Amniotic epithelial cell (primary cell): Measurements from ENCODE around the gene COL3A1.

ENCODE experiments used
- DNase-seq: peaks from one replicate; pipeline ENCODE4 v3.0.0-alpha.2; 2010; ENCODE audit warnings: low read depth

The COL3A1 gene

DNA sequence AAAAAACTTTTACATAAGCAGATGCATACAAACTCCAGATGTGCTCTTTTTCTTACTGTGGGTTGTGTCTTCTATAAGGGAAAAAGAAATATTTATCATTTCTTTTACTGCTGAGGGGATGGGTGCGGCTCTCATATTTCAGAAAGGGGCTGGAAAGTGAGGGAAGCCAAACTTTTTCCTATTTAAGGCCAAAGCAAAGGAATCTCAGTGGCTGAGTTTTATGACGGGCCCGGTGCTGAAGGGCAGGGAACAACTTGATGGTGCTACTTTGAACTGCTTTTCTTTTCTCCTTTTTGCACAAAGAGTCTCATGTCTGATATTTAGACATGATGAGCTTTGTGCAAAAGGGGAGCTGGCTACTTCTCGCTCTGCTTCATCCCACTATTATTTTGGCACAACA is at the start of gene COL3A1:
Gene COL3A1, plus strand, starts transcription at position 210 of the 400 bp plus-strand sequence. Its CDS starts 117 bp downstream, at position 327.
- peak; percentile 90 for DNase-seq

DNA sequence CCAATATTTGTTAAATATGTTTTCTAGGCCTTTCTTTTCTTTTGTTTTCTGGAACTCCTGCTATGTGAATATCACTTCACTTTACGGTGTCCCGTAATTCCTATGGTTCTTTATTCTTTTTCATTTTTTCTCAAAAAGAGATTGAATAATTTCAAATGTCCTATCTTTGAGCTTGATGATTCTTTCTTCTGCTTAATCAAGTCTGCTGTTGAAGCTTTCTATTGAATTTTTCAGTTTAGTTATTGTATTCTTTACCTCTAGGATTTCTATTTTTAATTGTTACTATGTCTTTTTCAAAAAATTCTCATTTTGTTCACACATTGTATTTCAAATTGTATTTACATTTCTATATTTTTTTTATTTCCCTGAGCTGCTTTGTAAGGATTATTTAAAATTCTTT is 45.5 kb upstream of the COL3A1 start:
- DNase-seq: peak; percentile 9

DNA sequence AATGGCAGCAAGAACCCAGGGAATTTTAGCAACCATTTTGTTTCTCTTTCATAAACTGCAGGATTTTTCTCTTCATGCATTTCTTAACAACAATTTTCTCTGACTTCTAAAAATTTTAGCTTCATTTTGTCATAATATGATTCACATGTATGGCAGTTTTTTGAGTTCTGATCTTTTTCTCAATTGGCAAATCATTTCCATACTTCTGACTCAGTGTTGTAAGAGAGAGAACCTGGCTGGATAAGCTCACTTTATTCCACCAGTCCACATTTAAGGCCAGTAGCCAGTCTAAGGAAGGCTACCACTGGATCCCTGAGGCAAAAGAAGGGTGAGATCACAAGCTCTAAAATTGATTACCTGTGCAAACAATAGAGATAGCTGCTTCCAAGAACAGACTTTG is 42.8 kb upstream of the COL3A1 start:
- DNase-seq: peak; percentile 40

DNA sequence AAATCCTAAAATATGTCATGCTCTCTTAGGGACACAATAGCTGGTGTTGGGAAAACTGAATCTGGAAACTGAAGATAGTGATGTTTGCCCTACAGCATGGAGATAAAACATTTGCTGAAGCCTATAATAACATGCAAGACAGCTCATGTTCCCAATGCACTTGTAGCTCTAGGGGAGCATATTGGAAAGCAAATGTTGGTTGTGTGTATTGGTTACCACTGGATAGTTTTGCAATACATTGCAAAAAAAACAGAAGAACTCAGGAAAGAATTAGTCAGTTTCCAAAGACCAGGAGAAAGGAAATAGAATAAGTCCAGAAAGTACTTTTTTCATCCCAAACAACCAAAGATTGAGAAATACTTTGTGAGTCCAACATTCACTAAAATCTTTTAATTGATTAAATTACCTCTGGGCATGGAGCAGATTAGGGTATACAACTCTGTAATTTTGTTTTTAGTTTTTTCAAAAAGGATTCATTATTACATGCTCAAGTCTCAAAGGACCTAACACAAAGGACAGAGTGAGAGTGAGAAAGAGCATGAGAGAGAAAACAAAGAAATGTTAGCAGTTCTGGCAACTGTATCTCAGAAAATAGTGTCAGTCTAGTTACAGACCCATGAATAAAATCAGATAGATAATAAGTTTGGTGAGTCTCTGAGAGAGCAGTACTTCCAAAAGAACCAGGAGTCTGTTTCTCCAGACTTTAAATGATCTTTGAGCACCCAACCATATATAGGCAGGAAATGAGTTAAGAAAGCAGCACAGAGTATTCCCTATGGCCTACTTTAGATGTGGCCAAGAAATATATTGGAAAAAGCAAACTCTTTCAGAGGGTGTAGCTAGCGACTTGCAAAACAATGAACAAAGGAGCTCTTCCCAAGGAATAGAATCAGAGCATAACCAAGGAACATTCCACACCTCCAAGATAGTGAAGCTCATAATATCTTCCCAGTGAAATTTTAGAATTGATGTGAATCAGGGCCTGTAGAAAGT is 36.6 kb upstream of the COL3A1 start:
- peak; percentile 44 for DNase-seq

DNA sequence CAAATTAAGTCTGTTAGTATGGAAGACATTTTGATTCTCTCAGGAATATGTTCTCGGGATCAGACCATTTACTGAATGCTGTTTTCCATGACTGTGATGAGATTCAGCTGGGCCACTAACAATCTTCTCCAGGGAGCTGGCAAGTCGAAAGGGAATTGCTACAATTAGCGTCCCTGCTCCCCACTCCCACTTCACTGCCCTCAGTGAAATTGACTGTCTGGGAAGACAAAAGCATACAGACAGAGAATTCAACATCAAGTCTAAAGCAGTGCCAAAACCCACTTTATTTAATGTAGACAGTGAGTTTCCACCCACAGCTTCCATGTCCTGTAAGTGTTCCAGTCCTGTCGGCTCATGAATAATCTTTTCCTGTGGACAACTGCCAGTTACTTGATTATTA is 34.0 kb upstream of the COL3A1 start:
- no peak for DNase-seq

DNA sequence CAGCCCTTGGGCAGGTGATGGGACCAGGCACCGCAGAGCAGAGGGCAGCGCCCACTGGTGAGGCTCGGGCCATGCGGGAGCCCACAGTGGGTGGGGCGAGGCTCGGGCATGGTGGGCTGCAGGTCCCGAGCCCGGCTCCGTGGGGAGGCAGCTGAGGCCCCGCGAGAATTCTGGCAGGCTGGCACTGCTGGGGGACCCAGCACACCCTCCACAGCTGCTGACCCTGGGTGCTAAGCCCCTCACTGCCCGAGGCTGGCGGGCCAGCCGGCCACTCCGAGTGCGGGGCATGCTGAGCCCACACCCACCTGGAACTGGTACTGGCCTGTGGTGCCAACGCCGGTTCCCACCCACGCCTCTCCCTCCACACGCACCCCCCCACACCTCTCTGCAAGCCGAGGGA is 29.7 kb upstream of the COL3A1 start:
- no peak for DNase-seq

DNA sequence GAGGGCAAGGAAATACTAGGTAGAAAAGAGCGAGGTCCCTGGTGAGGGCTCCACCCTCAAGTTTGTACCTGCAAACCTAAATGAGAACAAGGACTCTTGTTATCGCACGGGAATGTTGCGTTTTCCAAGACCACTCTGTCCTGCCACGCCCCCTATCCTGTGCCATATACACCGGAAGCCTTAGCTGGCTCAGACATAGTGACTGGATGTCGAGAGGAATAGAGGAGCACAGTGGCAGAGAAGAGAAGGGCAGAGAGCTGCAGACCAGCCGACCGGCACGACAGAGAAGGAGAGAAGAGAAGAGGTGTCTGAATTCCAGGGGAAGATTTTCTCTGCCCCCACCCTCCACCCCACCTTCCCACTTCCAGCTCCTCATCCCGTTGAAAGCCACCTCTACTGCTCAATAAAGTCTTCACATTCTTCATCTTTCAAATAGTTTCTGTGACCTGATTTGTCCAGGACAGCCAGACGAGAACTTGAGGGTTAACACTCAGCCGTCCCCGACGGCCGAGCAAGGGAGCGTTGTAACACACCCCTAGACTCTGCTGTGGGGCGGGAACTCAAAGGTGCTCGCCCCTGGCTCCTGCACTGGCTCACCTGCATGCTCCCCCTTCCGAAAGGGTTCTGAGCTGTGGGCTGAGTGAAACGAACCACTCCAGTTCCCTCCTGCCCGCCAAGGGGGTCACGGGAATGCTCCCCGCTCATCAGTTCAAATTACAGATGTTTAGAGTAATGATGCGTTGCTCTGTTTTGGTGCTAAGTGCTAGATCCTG is 24.9 kb upstream of the COL3A1 start:
- DNase-seq: no peak

DNA sequence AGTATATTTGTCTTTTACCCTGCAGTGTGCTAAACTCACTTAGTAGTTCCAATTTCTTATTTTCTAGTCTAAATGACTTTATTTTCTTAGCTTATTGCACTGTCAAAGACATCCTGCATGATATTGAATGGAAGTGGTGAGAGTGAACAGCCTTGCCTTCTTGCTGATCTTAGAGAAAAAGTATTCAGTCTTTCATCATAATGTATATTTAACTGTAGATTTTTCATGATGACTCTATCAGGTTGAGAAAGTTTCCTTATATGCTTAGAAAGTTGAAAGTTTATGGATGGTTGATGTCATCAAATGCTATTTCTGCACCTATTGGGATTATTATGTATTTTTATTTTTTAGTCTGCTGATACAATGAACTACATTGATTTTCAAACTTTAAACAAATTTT is 21.3 kb upstream of the COL3A1 start:
- no peak for DNase-seq

DNA sequence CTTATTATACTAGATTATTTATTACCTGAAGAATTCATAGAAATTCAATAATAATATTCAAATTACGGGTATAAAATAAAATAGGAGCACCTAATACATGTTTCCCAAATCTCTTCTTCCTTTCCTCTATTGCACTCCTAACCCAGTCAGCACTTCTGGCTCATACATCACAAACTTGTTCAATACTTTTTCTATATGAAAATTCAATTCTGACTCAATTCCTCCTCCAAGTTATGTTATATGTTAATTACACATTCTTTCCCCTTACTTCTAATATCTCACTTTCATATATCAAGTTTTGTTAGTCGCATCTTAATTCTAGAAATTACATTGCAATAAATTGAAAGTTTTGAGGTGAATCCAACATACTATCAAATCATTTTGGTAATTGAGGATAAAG is 17.9 kb upstream of the COL3A1 start:
- DNase-seq: no peak

DNA sequence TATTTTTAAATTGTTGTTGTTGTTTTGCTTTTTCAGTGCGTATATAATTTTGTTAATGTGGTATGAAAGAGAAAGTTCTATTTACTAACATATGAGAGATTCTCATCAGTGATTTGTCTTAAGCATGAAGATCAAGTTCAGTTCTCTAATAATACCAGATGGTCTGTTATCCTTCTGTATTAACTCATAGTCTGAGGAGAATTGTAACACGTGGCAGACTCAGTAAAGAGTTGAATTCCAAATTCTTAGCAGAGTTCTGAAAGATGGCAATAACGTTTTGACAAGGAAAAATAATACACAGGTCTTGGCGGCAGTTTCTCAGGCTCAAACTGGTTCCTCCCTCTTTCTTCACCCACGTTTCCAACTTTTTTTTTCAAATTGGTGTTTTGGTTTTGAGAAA is 17.2 kb upstream of the COL3A1 start:
- no peak for DNase-seq

DNA sequence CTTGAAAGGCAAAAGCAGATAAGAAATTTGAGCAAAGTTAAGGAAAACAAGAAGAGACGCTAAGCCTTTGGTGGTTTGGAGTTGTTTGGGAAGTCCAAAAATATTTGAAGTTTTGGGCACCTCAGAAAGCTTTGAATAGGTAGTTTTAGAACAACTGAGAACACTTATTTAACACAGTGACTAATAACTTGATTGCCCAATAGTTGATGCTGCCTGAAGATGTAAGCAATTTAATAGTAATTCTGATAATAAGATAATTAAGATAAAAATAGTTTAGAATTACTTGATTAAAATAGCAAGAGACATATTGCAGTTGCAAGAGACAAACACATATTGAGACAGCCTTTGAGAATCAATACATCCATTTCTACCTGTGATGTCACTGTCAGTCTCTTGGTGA is 16.5 kb upstream of the COL3A1 start:
- peak; percentile 40 for DNase-seq

DNA sequence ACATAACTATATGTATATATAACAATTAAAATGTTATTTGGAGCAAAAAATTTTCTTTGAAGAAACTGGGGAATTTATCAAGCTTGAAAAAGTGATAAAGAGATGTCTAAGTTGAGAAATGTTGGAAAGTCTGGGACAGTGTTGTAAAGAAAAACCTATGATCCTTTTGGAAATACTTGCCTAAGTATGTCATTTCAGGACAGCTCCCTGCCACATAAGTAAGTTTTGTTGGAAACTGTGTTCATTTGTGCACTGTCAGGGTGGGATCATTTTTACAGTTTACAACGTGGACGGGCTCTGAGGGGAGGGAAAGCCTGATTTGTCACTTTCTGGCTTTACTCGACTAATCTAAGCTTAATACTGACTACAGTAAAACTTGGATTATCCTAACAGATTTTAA is 10.4 kb upstream of the COL3A1 start:
- DNase-seq: peak; percentile 29

DNA sequence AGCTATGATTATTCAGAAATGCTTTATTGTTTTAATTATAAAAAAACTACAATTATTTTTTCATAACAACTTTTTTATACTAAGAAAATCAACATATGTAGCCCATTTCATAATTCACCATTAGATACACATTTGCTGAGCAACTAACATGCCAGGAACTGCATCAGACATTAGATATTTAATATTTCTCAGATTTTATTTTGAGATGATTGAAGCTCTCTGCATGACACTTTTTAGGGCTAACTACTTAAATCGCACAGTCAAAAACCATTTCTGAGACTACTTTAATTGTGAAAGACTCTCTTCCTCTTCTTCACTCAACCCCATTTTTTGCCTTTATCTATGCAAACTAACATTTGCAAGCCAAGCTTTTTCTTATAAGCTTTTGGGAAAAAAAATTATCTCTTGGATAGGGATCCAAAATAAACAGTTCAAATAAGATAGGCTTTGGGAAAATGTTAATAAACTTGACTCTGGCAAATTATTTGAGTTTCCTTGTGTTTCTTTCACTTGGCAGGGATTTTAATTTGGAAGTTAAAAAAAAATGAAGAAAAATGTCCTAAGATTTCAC is 9.1 kb upstream of the COL3A1 start:
- no peak for DNase-seq

DNA sequence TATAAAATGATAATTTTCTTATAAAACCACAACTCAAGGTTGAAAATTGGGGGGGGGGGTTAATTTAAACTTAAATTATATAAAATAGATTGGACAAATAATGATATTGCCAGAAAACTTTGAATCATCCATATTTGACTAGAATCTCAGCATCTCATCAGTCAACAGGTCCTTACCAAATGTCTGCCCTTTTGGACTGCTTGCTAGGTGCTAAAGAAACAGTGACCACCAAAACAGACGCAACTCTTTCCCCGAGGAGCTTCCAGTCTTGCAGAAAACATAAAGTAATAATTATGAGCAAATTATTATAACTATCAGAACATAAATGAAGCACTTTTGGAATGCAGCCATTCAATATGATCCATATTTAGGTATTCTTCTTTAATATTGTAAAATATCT is 8.6 kb upstream of the COL3A1 start:
- no peak for DNase-seq

DNA sequence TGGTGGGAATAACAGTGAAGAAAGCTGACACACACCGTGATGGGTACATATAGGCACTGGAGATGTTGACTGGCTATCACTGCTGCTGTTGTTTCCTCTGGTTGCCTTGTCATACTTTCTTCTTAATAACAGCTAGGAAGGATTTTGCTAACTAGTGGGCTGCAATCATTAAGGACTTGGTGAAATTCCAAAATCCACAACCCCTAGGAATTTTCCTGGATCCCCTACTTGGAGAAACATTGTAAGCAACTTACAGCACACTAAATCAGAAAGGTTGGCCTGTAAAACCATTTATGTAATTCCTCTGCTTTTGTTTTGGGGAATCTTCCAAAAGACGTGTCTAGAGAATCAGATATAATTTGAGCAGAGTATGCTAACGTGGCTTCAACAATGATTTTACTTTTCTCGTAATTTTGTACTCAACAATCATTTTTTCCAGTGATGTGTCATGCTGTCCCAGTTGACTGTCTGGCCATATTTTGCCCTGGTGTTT is 8.0 kb upstream of the COL3A1 start:
- DNase-seq: no peak

DNA sequence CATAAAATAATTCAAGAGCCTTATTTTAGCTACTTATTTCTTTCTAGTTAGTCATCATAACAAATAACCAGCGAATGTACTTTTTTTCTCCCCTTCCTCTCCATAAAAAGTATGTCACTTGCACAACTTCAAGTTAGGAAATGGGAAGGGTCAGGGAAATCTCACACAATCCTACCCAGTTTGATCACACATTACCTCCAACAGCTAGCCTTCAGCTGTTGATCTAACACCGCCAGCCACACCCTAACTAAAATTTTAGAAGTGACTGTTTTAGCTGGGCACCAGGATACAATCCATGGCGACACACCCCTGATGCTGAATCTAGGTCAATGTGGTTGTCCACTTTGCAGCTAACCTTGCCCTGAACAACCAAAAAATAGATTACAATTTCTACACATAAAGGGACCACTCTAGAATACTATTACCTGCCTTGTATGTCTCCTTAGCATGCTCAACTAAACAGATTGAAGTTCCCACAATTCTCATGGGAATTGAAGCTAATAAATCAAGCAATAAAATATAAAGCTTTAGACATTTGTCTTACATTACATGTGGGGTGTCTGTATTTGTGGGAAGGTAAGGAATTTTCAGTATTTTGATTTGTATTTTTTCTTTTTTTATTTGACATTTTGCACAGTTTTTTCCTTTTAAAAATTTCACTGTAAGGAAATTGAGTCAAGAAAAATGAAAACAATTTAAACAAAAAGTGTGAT is 7.3 kb upstream of the COL3A1 start:
- no peak for DNase-seq

DNA sequence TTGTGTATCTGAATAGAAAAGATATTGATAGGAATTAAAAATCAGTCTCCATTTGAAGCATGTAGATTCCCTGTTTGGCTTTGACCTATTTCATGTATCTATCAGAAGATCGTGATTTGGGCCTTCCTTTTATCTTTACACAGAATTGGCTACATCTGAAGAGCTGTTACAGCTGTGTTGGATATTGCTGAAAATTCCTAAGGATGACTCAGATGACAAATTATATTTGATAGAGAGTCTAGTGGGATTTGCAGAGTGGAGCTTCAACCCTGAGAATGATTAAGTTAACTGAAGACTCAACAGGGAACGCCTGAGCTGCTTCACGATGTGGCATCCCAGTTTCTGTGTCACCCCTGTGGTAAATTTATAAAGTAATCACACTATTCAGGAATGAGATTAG is 4.9 kb upstream of the COL3A1 start:
- DNase-seq: peak; percentile 92

DNA sequence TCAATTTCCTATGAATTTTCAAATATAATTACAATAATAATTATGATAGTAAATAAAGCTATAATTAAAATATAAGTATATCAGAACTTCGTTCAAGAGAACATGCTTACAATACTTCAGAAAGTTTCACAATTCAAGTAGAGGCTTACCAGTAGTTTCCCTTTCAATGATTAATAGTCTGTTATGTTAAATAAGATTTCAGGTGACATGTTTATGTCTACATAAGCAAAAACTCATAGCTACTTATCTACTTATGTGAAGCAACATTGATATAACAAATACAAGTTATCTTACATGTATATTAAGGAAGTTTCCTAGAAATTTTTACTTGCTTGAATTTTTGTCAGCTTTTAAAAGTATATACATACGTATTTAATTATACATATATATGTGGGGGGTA is 4.5 kb upstream of the COL3A1 start:
- DNase-seq: peak; percentile 88

DNA sequence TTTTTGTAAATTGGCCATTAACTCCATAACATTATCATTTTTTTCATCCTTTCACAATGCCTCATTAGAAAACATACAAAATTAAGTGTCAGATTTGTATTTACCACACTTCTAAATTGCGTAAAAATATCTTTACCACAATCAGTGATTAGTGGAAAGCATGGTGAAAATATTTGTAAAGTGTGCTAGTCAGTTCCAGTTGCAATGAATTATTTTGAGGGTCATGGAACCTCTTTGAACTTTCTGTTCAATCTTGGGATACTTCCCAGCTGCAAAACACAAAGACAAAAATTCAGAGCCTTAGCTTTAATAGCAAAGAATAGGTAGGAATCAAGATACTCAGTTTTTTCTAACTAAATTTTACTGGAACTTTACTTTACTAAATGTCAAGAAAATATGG is 4.0 kb upstream of the COL3A1 start:
- DNase-seq: peak; percentile 87

DNA sequence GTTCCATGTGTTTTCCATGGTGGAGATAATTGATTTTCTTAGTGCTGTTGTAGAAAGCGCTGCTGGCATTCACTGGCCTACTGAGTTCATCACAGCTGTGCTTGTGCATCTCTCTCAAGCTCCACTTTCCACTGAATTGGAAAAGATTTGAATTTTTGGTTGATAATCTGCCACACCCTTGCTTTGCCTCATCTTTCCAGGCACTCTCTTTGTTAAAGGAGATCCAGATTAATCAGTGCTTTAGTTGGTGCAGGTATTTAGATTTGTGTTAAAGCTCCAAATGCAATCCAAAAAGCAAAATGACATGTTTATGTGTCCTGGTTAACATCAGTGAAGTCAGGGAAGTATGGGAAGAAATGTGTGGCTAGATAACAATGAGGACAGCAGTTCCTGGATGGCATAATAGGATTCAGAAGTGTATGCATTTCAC is 2.7 kb upstream of the COL3A1 start:
- peak; percentile 94 for DNase-seq

DNA sequence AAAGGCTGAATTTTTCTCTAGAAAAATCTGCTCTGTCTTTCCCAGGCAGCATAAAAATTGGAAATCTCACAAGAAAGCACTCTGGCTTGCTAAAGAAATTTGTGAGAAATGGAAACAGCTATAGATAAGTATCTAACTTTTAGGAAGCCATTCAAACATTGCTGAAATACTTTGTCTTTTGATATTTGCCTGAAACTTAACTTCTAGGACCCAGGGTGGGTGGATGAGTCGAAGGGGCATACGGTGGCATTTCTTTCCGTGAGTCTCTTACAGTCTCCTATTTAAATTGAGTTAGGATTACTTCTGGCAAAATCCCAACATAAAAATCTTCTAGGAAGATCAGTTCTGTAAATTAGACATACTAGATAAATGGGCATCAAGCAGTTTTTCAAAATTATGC is 532 bp upstream of the COL3A1 start:
- DNase-seq: no peak
